Measurements from ENCODE around the gene SND1.

DNA sequence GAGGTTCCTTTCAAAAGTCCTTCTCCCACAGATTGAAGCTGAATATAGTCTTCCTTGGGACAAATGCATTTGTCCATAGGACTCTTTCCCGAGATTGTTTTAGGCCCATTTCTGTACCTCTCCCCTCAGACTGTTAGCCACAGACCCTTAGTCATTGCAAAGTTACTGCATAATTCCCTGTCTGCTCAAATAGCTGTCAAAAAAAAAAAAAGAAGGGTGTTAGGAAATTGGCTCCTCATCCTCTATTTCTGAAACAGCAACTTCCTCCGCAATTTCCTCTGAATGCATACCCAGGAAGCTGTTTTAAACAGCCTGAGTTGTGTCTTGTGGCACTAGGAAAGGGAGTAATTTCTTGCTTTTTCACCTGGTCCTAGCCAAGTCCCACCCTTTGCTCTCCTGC lies 373.8 kb downstream of the SND1 start:
- TF ChIP-seq FOXM1 (IDR thresholded peaks at IDR 0.05; ENCODE audit: borderline replicate concordance) = no peak
- no peak for TF ChIP-seq SP1 (IDR thresholded peaks at IDR 0.05)
- no peak for TF ChIP-seq FOXA1 (IDR thresholded peaks at IDR 0.05)
- TF ChIP-seq NFRKB (IDR thresholded peaks at IDR 0.05) = no peak
- no peak for TF ChIP-seq FOXK2 (IDR thresholded peaks at IDR 0.05)
- TF ChIP-seq BHLHE40 (IDR thresholded peaks at IDR 0.05; ENCODE audit: borderline replicate concordance) = no peak
- no peak for TF ChIP-seq HDGF (IDR thresholded peaks at IDR 0.05; ENCODE audit: borderline replicate concordance)
- no peak for TF ChIP-seq SUZ12 (IDR thresholded peaks at IDR 0.05)
- no peak for TF ChIP-seq ARNT (IDR thresholded peaks at IDR 0.05)
- TF ChIP-seq, protein P1, sequence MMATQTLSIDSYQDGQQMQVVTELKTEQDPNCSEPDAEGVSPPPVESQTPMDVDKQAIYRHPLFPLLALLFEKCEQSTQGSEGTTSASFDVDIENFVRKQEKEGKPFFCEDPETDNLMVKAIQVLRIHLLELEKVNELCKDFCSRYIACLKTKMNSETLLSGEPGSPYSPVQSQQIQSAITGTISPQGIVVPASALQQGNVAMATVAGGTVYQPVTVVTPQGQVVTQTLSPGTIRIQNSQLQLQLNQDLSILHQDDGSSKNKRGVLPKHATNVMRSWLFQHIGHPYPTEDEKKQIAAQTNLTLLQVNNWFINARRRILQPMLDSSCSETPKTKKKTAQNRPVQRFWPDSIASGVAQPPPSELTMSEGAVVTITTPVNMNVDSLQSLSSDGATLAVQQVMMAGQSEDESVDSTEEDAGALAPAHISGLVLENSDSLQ (IDR thresholded peaks at IDR 0.05) = no peak
- no peak for TF ChIP-seq ELF4 (IDR thresholded peaks at IDR 0.05)
- TF ChIP-seq CTBP1 (IDR thresholded peaks at IDR 0.05; ENCODE audit: borderline replicate concordance) = no peak
